Cardiac muscle cell (in vitro differentiated cells and primary cell): ENCODE results near the gene CD200R1L. TPM values are rescaled to one million over a fixed set of nuclear protein-coding genes. Genes with fewer than 3 reads are reported as not detected.

Source experiments
- DNase-seq, 2 donors: peaks; one replicate each; pipeline versions ENCODE4 v3.0.0 to v3.0.0-alpha.2; 2010 to 2017; ENCODE audit warnings: low read depth in 1 of 2, low spot score in 1 of 2
- H3K27ac ChIP-seq: fragments of 200-600 bp; sonication (generic); 2 replicates; pipeline ENCODE4 v1.5.1; 2016
- H3K27me3 ChIP-seq: fragments of 200-600 bp; sonication (generic); 2 replicates; pipeline ENCODE4 v1.6.0; 2016; ENCODE audit warnings: control low read depth
- H3K36me3 ChIP-seq: fragments of 200-600 bp; sonication (generic); 2 replicates; pipeline ENCODE4 v1.5.1; 2016; ENCODE audit warnings: control low read depth
- H3K4me1 ChIP-seq: fragments of 200-600 bp; sonication (generic); 2 replicates; pipeline ENCODE4 v1.8.1; 2017; ENCODE audit warnings: low read depth, mild to moderate bottlenecking, mixed run types
- H3K4me3 ChIP-seq: fragments of 200-600 bp; sonication (generic); 2 replicates; pipeline ENCODE4 v1.5.1; 2016; ENCODE audit warnings: mild to moderate bottlenecking
- H3K9me3 ChIP-seq: fragments of 200-600 bp; sonication (generic); 2 replicates; pipeline ENCODE4 v1.5.1; 2017; ENCODE audit warnings: low read depth, mild to moderate bottlenecking, control low read depth
- polyA plus RNA-seq: library from polyadenylated mRNA; unstranded; fragments of >200 nt; fragmentation: Nextera tagmentation; extraction: Ambion mirVana; gene quantifications from 2 replicates; pipeline ENCODE4 v1.2.1, GENCODE V29; 2016
- total RNA-seq: library from RNA; depleted of rRNA; stranded (reverse); fragments of >200 nt; gene quantifications from 2 replicates; pipeline ENCODE4 v1.2.3, GENCODE V29; 2016
- TF ChIP-seq, protein P1 (sequence below): IDR thresholded peaks from 2 replicates; pipeline ENCODE4 v1.5.1; 2012; ENCODE audit warnings: low read depth, mild to moderate bottlenecking, low read length

CD200R1L gene
- total and polyA plus RNA-seq, 2 experiments from 2014 or later: not detected

DNA sequence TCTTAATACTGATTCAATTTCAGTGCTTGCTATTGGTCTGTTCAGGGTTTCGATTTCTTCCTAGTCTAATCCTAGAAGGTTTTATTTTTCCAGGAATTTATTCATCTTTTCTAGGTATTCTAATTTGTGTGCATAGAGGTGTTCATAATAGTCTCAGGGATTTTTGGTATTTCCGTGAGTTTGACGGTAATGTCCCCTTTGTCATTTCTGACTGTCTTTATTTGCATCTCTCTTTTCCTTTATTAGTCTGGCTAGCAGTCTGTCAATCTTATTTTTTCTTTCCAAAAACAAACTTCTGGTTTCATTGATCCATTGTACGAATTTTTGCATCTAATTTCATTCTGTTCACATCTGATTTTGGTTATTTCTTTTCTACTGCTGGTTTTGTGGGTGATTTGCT lies 35.2 kb upstream of the CD200R1L start:
- Histone ChIP-seq H3K27me3 (no peaks in the 10 kb centered on the region), H3K27ac (no peak overlapping the region), H3K4me1 (no peaks in the 10 kb centered on the region), H3K4me3 (no peak overlapping the region), H3K36me3 (no peaks in the 10 kb centered on the region), H3K9me3 (no peaks in the 10 kb centered on the region)
- TF ChIP-seq, protein P1, sequence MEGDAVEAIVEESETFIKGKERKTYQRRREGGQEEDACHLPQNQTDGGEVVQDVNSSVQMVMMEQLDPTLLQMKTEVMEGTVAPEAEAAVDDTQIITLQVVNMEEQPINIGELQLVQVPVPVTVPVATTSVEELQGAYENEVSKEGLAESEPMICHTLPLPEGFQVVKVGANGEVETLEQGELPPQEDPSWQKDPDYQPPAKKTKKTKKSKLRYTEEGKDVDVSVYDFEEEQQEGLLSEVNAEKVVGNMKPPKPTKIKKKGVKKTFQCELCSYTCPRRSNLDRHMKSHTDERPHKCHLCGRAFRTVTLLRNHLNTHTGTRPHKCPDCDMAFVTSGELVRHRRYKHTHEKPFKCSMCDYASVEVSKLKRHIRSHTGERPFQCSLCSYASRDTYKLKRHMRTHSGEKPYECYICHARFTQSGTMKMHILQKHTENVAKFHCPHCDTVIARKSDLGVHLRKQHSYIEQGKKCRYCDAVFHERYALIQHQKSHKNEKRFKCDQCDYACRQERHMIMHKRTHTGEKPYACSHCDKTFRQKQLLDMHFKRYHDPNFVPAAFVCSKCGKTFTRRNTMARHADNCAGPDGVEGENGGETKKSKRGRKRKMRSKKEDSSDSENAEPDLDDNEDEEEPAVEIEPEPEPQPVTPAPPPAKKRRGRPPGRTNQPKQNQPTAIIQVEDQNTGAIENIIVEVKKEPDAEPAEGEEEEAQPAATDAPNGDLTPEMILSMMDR: no peak
- no peak for DNase-seq

DNA sequence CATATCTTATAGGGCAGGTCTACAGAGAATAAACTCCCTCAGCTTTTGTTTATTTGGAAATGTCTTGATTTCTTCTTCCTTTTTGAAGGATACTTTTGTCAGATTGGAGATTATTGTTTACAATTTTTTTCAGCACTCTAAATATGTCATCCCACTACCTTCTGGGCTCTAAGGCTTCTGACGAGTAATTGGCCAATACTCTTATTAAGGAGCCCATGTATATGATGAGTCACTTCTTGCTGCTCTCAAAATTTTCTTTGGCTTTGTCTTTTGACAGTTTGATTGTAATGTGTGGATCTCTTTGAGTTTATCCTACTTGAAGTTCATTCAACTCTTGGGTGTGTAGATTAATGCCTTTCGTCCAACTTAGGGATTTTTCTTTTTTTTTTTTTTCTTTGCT lies 28.9 kb upstream of the CD200R1L start:
- no peaks in the 10 kb centered on the region for H3K9me3 ChIP-seq
- no peaks in the 10 kb centered on the region for H3K27me3 ChIP-seq
- no peaks in the 10 kb centered on the region for H3K4me1 ChIP-seq
- no peak overlapping the region for H3K27ac ChIP-seq
- no peak for DNase-seq
- no peaks in the 10 kb centered on the region for H3K36me3 ChIP-seq
- TF ChIP-seq, protein P1: no peak
- H3K4me3 ChIP-seq: no peak overlapping the region

DNA sequence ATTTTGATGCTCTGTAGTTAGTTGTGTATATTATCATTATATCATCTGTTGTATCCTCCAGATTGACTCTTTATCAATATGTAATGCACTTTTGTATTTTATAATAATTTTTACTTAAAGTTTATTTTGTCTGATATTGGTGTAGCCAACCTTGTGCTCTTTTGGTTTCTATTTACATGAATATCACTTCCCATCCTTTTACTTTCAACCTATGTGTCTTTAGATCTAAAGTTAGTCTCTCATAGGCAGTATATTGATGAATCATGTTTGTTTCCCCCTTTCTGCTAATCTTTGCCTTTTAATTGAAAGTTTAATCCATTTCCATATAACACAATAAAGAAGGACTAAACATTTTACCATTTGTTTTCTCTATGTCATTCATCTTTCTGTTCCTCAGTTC lies 28.1 kb upstream of the CD200R1L start:
- no peaks in the 10 kb centered on the region for H3K4me1 ChIP-seq
- H3K27me3 ChIP-seq: no peaks in the 10 kb centered on the region
- TF ChIP-seq, protein P1: no peak
- H3K36me3 ChIP-seq: no peaks in the 10 kb centered on the region
- H3K27ac ChIP-seq: no peak overlapping the region
- no peaks in the 10 kb centered on the region for H3K9me3 ChIP-seq
- no peak overlapping the region for H3K4me3 ChIP-seq
- no peak for DNase-seq

DNA sequence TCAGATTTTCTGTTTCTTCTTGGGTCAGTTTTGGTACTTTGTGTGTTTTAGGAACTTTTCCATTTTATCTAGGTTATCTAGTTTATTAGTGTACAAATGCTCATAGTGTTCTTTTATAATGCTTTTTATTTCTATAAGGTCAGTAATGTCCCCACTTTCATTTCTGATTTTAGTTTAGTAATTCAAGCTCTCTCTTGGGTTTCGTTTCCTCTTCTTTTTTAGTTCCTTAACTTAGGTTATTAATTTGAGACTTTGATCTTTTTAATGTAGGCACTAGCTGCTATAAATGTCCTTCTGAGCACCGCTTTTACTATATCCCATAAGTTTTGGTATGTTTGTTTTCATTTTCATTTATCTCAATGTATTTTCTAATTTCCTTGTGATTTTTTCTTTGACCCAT lies 27.0 kb upstream of the CD200R1L start:
- DNase-seq: no peak
- TF ChIP-seq, protein P1: no peak

DNA sequence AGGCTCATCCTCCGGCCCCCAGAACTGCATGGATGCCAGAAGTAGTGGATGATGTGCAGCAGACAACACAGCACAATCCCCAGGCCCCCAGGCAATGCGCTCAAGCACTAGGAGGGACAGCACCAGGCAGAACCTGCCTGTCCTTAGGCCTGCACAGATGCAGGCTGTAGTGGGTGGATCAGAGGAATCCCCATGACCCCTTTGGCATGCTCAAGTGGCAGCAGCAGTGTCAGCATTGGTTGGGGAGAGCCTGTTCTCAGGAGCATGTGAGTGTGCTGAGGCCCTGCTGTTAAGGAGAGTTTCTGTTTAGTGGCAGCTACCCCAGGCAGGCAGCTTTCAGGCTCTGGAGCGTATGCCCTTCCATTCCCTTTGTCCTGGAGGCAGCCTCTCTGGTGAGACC lies 25.1 kb upstream of the CD200R1L start:
- H3K27ac ChIP-seq: no peak overlapping the region
- no peaks in the 10 kb centered on the region for H3K27me3 ChIP-seq
- DNase-seq: no peak
- H3K4me1 ChIP-seq: no peaks in the 10 kb centered on the region
- H3K36me3 ChIP-seq: no peaks in the 10 kb centered on the region
- H3K4me3 ChIP-seq: no peak overlapping the region
- TF ChIP-seq, protein P1: no peak
- H3K9me3 ChIP-seq: no peaks in the 10 kb centered on the region

More for the DNA sequence above, 27.0 kb upstream of the CD200R1L start:
- no peaks in the 10 kb centered on the region for H3K36me3 ChIP-seq
- no peaks in the 10 kb centered on the region for H3K27me3 ChIP-seq
- no peak overlapping the region for H3K4me3 ChIP-seq
- H3K27ac ChIP-seq: no peak overlapping the region
- H3K4me1 ChIP-seq: no peaks in the 10 kb centered on the region
- H3K9me3 ChIP-seq: no peaks in the 10 kb centered on the region

DNA sequence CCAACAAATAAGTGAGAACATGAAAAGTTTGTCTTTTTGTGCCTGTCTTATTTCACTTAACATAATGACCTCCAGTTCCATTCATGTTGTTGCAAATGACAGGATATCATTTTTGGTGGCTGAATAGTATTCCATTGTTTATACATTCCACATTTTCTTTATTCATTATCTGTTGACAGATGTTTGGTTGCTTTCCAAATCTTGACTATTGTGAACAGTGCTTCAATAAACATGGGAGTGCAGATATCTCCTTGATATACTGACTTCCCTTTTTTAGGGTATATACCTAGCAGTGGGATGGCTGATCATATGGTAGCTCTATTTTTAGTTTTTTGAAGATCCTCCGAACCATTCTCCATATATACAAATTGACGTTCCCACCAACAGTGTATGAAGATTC lies 19.1 kb upstream of the CD200R1L start:
- H3K36me3 ChIP-seq: no peaks in the 10 kb centered on the region
- H3K27ac ChIP-seq: no peak overlapping the region
- H3K27me3 ChIP-seq: no peaks in the 10 kb centered on the region
- H3K4me1 ChIP-seq: no peaks in the 10 kb centered on the region
- TF ChIP-seq, protein P1: no peak
- no peaks in the 10 kb centered on the region for H3K9me3 ChIP-seq
- H3K4me3 ChIP-seq: no peak overlapping the region
- no peak for DNase-seq
